Activated CD4-positive, alpha-beta memory T cell treated with anti-CD3 and anti-CD28 coated beads, Interleukin-2, amount 10 ng/mL, durations not matched to agents 7 days and 5 days (primary cell): ENCODE results near the gene AP1M2. TPM values are rescaled to one million over a fixed set of nuclear protein-coding genes. Genes with fewer than 3 reads are reported as not detected.
"Not testable (repeated sequence)": the region's sequence is repeated elsewhere in the genome, so short reads cannot be mapped to it uniquely, and the experiment has no call there.

Source experiments
- CTCF ChIA-PET: fragments of 350-600 bp; sonication (Branson Sonifier 250); formaldehyde crosslinking; loops from one replicate; lab custom pipeline; 2021; ENCODE audit warnings: antibody characterized with exemption, inconsistent platforms; lab: Charles Lee
- POLR2A ChIA-PET: fragments of 350-600 bp; sonication (Branson Sonifier 250); formaldehyde crosslinking; loops from one replicate; lab custom pipeline; 2021; ENCODE audit warnings: antibody characterized with exemption; lab: Charles Lee
- DNase-seq: peaks from one replicate; pipeline ENCODE4 v3.0.0-alpha.2; 2020
- H3K27ac Mint-ChIP-seq: one replicate; pipeline ENCODE4 v1.8.0; 2021; ENCODE audit warnings: mild to moderate bottlenecking, mixed read lengths
- H3K27me3 Mint-ChIP-seq: one replicate; pipeline ENCODE4 v1.8.0; 2021; ENCODE audit warnings: mixed read lengths
- H3K36me3 Mint-ChIP-seq: one replicate; pipeline ENCODE4 v1.8.0; 2021; ENCODE audit warnings: low read depth, mixed read lengths
- H3K4me1 Mint-ChIP-seq: one replicate; pipeline ENCODE4 v1.8.0; 2021; ENCODE audit warnings: mixed read lengths
- H3K4me3 Mint-ChIP-seq: one replicate; pipeline ENCODE4 v1.8.0; 2021; ENCODE audit warnings: mild to moderate bottlenecking, mixed read lengths
- H3K9me3 Mint-ChIP-seq: one replicate; pipeline ENCODE4 v1.8.0; 2021; ENCODE audit warnings: mixed read lengths
- total RNA-seq, 2 experiments: library from RNA; stranded (reverse); gene quantifications; one replicate each; pipeline ENCODE4 v1.2.3, GENCODE V29; 2021

Gene AP1M2
- total RNA-seq, 2 experiments from 2014 or later, result not detected

DNA sequence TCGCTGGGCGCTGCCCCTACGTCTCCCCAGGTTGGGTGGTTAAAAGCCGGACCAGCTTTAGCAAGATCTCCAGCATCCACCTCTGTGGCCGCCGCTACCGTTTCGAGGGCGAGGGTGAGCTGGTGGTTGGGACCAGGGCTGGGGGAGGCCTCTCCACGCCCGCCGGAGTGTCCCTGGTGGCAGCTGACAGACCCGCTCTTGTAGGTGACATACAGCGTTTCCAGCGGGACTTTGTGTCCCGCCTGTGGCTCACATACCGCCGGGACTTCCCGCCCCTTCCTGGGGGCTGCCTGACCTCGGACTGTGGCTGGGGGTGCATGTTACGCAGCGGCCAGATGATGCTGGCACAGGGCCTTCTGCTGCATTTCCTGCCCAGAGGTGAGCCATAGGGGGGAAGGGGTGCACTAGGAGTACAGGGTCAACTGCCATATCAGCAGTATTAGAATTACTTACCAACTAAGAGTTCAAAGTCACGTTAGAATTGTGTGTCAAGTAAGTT lies 42.3 kb downstream of the AP1M2 start:
- Mint-ChIP-seq H3K4me1 (peaks cover 16% of the 10 kb centered on the region), H3K36me3 (peaks cover 13% of the 10 kb centered on the region), H3K4me3 (peak overlapping the region; percentile 91), H3K27me3 (peaks cover 10% of the 10 kb centered on the region), H3K9me3 (no peaks in the 10 kb centered on the region), H3K27ac (peak overlapping the region; percentile 84)
- ChIA-PET POLR2A (interaction anchor here (0.6 to 2.2 kb wide), 7 partner anchors 8 to 23 kb away, joined by 3 to 7 read pairs (median 4); partner anchors contain the start of gene KRI1), CTCF (no interaction called here)
- no peak for DNase-seq

DNA sequence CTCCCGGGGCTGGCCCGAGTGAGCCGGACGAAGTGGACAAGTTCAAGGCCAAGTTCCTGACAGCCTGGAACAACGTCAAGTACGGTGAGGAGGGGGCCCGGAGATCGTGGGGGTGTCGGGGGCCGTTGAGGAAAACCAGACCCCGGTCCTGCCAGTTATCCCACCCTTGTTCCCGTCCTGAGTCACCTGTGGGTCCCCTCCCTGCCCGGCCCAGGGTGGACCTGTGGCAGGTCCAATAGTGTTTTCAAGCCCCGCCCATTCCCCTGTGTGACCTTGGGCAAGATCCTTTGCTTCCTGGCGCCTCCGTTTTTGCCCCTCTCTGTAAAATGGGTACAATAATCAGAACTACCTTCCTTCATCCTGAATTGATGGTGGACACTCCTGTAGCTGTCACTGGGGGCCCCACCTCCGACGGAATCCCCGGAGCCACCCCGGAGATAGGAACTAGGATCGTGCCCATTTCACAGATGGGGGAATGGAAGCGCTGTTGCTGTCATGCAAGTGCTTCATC lies 42.8 kb downstream of the AP1M2 start:
- Mint-ChIP-seq H3K36me3 (peaks cover 13% of the 10 kb centered on the region), H3K27me3 (peaks cover 11% of the 10 kb centered on the region), H3K9me3 (no peaks in the 10 kb centered on the region), H3K27ac (peak overlapping the region; percentile 84), H3K4me1 (peaks cover 16% of the 10 kb centered on the region), H3K4me3 (peak overlapping the region; percentile 91)
- DNase-seq, result peak; percentile 36
- POLR2A ChIA-PET, result interaction anchor here (0.7 to 2.2 kb wide), 6 partner anchors 9 to 24 kb away, joined by 3 to 7 read pairs (median 5); partner anchors contain the start of gene KRI1
- CTCF ChIA-PET, result no interaction called here

- peaks cover 13% of the 10 kb centered on the region for H3K36me3 Mint-ChIP-seq
- no peaks in the 10 kb centered on the region for H3K9me3 Mint-ChIP-seq
- H3K27ac Mint-ChIP-seq, result peak within 1 kb of the TSS; percentile 84
- H3K4me1 Mint-ChIP-seq, result peaks cover 16% of the 10 kb centered on the region
- peaks cover 16% of the 10 kb centered on the region for H3K27me3 Mint-ChIP-seq
- ChIA-PET POLR2A (interaction anchor here (1.0 to 2.2 kb wide), 6 partner anchors 18 to 58 kb away, joined by 3 to 7 read pairs (median 3); no protein-coding TSS in a partner anchor), CTCF (interaction anchor here (0.6 to 3.2 kb wide), 6 partner anchors 8 to 156 kb away, joined by 3 to 13 read pairs (median 4); partner anchors contain the start of gene CDKN2D)
- peak within 1 kb of the TSS; percentile 91 for H3K4me3 Mint-ChIP-seq
- DNase-seq, result peak; percentile 83
Measured at GRCh38 chr19:10543420-10544241, 43.5 kb downstream of the AP1M2 start, which contains the start of gene ATG4D. Gene ATG4D (plus strand): TSS chr19:10543904. CDS start chr19:10544091, 187 bp downstream.

GRCh38 chr19:10543059-10543419 lies 44.1 kb downstream of the AP1M2 start:
- Mint-ChIP-seq H3K27me3 (peaks cover 22% of the 10 kb centered on the region), H3K27ac (peak overlapping the region; percentile 28), H3K4me1 (peaks cover 16% of the 10 kb centered on the region), H3K4me3 (peak overlapping the region; percentile 62), H3K36me3 (peaks cover 7% of the 10 kb centered on the region), H3K9me3 (no peaks in the 10 kb centered on the region)
- DNase-seq, result no peak
- POLR2A ChIA-PET, result interaction anchor here (1.0 to 2.0 kb wide), 4 partner anchors 18 to 59 kb away, joined by 3 to 5 read pairs (median 3); no protein-coding TSS in a partner anchor
- CTCF ChIA-PET, result interaction anchor here (0.6 to 3.2 kb wide), 6 partner anchors 8 to 157 kb away, joined by 3 to 13 read pairs (median 4); partner anchors contain the start of gene CDKN2D

- CTCF ChIA-PET, H3K4me1 Mint-ChIP-seq, H3K27ac Mint-ChIP-seq, H3K9me3 Mint-ChIP-seq, DNase-seq, H3K36me3 Mint-ChIP-seq, H3K4me3 Mint-ChIP-seq, POLR2A ChIA-PET: not testable (repeated sequence)
- H3K27me3 Mint-ChIP-seq, result peaks cover 29% of the 10 kb centered on the region
Measured at GRCh38 chr19:10539016-10539415, 48.1 kb downstream of the AP1M2 start.

- Mint-ChIP-seq H3K36me3 (no peaks in the 10 kb centered on the region), H3K27me3 (peaks cover 35% of the 10 kb centered on the region), H3K4me1 (peaks cover 5% of the 10 kb centered on the region), H3K27ac (no peak overlapping the region), H3K4me3 (no peak overlapping the region), H3K9me3 (no peaks in the 10 kb centered on the region)
- CTCF ChIA-PET, result interaction anchor here (0.6 to 1.0 kb wide), 3 partner anchors 27 to 121 kb away, joined by 3 to 7 read pairs (median 3); no protein-coding TSS in a partner anchor
- POLR2A ChIA-PET, result no interaction called here
- DNase-seq, result no peak
Measured at GRCh38 chr19:10538204-10538983, 48.7 kb downstream of the AP1M2 start.

DNA sequence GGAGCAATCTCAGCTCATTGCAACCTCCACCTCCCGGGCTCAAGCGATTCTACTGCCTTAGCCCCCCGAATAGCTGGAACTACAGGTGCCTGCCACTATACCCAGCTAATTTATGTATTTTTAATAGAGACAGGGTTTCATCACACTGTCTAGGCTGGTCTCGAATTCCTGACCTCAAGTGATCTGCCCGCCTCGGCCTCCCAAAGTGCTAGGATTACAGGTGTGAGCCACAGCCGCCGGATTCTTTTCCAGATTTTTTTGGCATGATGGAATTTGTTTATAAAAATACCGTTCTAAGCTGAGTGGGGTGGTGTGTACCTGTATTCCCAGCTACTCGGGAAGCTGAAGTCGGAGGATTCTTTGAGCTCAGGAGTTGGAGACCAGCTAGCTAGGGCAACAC lies 49.4 kb downstream of the AP1M2 start:
- H3K27me3 Mint-ChIP-seq, result peaks cover 35% of the 10 kb centered on the region
- POLR2A ChIA-PET, result no interaction called here
- H3K4me1 Mint-ChIP-seq, result peaks cover 2% of the 10 kb centered on the region
- peaks cover 1% of the 10 kb centered on the region for H3K9me3 Mint-ChIP-seq
- H3K36me3 Mint-ChIP-seq, result no peaks in the 10 kb centered on the region
- CTCF ChIA-PET, result interaction anchor here (0.6 to 1.0 kb wide), 3 partner anchors 26 to 122 kb away, joined by 3 to 7 read pairs (median 3); no protein-coding TSS in a partner anchor
- H3K27ac Mint-ChIP-seq, result no peak overlapping the region
- DNase-seq, result no peak
- H3K4me3 Mint-ChIP-seq, result no peak overlapping the region

DNA sequence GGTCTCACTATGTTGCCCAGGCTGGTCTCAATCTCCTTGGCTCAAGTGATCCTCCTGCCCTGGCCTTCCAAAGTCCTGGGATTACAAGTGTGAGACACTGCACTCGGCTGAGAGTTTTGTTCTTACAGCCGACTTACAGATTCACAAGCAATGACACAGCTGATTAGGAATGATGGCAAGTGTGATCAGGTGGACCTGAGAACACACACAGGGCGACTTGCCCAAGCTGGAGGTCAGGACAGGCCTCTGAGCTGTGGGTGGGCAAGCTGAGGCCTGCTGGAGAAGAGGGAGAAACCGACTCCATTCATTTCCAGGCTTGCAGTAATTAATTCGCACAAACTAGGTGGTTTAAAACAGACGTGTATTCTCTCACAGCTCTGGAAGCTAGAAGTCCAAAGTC lies 51.5 kb downstream of the AP1M2 start:
- no peak for DNase-seq
- Mint-ChIP-seq H3K36me3 (no peaks in the 10 kb centered on the region), H3K4me3 (no peak overlapping the region), H3K4me1 (no peaks in the 10 kb centered on the region), H3K9me3 (peaks cover 3% of the 10 kb centered on the region), H3K27me3 (peaks cover 36% of the 10 kb centered on the region), H3K27ac (no peak overlapping the region)
- ChIA-PET CTCF (interaction anchor here (0.8 to 1.9 kb wide), 3 partner anchors 25 to 109 kb away, joined by 3 to 7 read pairs (median 5); no protein-coding TSS in a partner anchor), POLR2A (interaction anchor here (1.1 kb wide), 1 partner anchor 16 kb away, joined by 3 read pairs; no protein-coding TSS in a partner anchor)

- peaks cover 3% of the 10 kb centered on the region for H3K9me3 Mint-ChIP-seq
- H3K4me3 Mint-ChIP-seq, result no peak overlapping the region
- no peak overlapping the region for H3K27ac Mint-ChIP-seq
- POLR2A ChIA-PET, result no interaction called here
- no peaks in the 10 kb centered on the region for H3K36me3 Mint-ChIP-seq
- no peaks in the 10 kb centered on the region for H3K4me1 Mint-ChIP-seq
- peaks cover 24% of the 10 kb centered on the region for H3K27me3 Mint-ChIP-seq
- no peak for DNase-seq
- CTCF ChIA-PET, result interaction anchor here (0.6 kb wide), 1 partner anchor 17 kb away, joined by 4 read pairs; no protein-coding TSS in a partner anchor
Measured at GRCh38 chr19:10533646-10534386, 53.3 kb downstream of the AP1M2 start.

GRCh38 chr19:10532457-10532856 lies 54.7 kb downstream of the AP1M2 start:
- Mint-ChIP-seq H3K9me3 (peaks cover 3% of the 10 kb centered on the region), H3K4me1 (no peaks in the 10 kb centered on the region), H3K27ac (no peak overlapping the region), H3K36me3 (no peaks in the 10 kb centered on the region), H3K4me3 (no peak overlapping the region), H3K27me3 (peaks cover 16% of the 10 kb centered on the region)
- DNase-seq, result no peak
- CTCF ChIA-PET, result interaction anchor here (1.7 kb wide), 1 partner anchor 9 kb away, joined by 6 read pairs; no protein-coding TSS in a partner anchor
- POLR2A ChIA-PET, result interaction anchor here (0.6 kb wide), 1 partner anchor 52 kb away, joined by 3 read pairs; no protein-coding TSS in a partner anchor

DNA sequence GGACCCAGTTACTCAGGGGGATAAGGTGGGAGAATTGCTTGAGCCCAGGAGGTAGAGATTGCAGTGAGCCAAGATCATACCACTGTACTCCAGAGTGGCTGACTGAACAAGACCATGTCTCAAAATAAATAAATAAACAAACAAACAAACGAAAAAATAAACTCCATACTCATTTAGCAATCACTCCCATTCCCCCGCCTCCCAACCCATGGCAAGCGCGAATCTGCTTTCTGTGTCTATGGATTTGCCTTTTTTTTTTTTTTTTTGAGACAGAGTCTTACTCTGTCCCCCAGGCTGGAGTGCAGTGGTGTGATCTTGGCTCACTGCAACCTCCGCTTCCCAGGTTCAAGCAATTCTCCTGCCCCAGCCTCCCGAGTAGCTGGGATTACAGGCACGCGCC lies 60.2 kb downstream of the AP1M2 start:
- CTCF ChIA-PET, result not testable (repeated sequence)

More for the DNA sequence above, 60.2 kb downstream of the AP1M2 start:
- H3K36me3 Mint-ChIP-seq, H3K27me3 Mint-ChIP-seq, POLR2A ChIA-PET, H3K27ac Mint-ChIP-seq, H3K9me3 Mint-ChIP-seq, DNase-seq, H3K4me3 Mint-ChIP-seq, H3K4me1 Mint-ChIP-seq: not testable (repeated sequence)
